HG03103 (cell line): ENCODE measurements around the gene GRAMD1B.
"Not testable (repeated sequence)": the region's sequence is repeated elsewhere in the genome, so short reads cannot be mapped to it uniquely, and the experiment has no call there.

Source experiments
- ATAC-seq: cut with Tn5 transposase; IDR thresholded peaks from one replicate; pipeline ENCODE4 v1.9.1; 2021; ENCODE audit warnings: low read depth; ENCODE audit not compliant: unreplicated experiment

The GRAMD1B gene

DNA sequence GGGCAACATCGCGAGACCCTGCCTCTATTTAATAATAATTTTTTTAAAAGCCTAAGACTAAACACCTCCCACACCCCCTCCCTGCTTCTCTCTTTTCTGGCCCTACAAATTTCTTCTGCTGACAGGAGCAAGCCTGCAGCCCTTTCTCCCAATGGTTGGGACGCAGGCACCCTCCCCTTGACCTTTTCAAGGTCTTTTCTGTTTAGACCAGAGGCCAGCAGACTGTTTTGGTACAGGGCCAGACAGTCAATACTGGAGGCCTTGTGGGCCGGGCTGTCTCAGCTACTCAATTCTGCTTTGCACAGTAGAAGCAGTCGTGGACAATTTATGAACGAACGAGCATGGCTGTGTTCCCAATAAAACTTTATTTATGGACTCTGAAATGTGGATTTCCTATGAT, 132.1 kb downstream of the GRAMD1B start:
- ATAC-seq = no peak

DNA sequence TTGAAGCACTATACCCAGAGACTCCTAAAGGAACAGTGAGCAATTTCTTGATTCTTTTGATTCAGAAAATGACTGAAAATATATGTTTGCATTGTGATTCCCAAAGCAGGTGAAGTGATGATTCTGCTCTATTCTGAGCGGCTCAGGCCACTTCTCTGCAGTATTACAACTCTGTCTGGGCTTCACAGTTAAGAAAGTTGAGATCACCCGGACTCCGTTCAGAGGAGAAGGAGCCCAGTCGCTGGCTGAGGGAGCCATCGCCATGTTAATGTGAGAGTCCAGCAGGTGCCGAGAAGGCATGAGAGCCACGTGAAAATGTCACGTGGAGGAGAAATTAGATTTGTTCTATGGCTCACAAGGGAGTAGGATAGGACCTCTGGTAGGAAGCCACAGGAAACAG, 132.8 kb downstream of the GRAMD1B start:
- no peak for ATAC-seq

DNA sequence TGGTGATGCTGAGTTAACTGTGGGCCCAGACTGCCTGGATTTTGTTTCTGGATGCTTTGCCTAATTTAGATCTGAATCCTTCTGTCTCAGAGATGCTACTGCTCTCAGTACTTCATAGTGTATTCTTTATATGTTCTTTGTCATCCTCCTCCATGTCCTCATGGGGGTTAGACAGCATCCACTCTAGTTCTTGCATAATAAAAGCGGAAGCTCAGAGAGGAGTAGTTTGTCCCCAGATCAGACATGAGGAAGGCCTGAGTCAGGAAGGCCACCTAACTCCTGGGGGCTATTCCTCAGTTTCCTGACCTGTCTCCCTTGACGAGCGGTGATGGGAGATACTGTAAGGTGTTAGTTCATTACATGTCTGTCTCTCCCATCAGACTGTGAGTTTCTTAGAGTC, 134.2 kb downstream of the GRAMD1B start:
- no peak for ATAC-seq

DNA sequence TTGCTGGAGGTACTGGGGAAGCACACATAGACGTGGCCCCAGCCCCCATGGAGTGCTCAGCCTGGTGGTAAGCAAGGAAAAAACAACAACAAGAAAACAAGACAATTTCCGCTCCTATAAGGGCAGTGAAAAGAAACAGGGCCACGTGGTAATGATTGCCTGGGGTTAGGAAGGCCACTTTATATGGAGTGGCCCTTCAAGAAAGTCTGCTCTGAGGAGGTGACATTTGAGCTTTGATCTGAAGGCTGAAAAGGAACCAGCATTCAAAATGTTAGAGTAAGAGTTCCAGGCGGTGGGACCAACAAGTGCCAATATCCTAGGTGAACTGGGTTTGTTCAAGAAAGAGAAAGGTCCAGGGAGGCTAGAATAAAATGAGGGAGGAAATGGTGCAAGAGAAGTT, 136.8 kb downstream of the GRAMD1B start:
- ATAC-seq = no peak

DNA sequence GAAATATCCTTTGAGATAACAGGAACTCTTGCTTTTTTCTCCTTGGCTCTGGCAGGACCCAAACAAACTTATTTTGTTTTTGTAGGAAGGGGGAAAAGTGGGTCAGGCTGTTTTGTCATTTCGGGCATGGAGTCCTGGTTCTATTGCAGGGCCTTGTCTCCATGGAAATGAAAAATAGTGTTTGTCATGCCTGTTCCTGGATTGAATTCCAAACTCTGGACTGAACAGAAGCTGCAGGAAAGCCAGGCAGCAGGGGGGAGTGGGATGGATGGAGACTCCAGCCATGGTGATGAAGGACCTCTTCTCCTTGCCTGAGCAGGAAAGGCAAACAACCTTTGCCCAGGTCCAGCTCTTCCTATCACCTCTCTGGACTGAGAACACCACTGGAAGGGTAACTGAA, 137.4 kb downstream of the GRAMD1B start:
- no peak for ATAC-seq

DNA sequence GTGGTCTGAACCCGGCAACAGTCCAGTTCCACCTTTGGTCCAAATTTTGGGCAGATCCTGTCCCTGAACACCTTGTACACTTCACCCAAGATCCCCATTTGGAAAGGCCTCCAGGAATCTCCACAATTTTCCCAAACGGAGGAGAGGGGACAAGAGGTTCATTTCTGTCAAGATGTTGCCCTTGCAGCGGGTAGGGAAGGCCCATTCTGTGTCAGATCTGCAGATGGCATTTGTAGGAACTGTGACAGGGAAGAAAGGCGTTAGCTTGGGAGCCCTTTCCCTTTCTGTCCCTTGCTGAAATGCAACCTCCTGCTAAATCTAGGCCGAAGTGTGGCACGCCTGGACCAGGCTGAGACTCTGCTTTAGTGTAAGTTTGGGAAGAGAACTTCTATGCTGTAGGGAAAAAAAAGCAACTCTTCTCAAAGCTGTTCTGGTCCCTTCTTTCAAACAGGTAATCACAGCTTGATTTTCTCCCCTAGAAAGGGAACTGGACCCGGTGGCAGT, 138.3 kb downstream of the GRAMD1B start:
- ATAC-seq = no peak

DNA sequence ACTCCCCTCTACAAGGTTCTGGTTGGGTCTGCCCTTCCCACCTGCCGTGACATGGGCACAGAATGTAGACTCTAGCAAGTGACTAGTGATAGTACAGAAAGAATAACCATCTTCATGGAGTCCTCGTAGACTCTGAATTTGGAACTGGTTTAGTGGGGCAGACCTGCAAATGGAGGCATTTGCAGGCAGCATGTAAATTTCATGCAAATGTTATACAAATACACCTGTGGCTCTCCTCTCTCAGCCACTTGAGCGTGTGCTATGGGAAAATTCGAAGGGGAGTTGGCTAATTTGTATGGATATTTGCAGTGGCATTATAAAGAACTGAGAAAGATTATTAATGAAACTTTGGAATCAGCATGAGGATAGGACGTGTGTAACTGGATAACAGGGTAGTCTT, 139.3 kb downstream of the GRAMD1B start:
- no peak for ATAC-seq

DNA sequence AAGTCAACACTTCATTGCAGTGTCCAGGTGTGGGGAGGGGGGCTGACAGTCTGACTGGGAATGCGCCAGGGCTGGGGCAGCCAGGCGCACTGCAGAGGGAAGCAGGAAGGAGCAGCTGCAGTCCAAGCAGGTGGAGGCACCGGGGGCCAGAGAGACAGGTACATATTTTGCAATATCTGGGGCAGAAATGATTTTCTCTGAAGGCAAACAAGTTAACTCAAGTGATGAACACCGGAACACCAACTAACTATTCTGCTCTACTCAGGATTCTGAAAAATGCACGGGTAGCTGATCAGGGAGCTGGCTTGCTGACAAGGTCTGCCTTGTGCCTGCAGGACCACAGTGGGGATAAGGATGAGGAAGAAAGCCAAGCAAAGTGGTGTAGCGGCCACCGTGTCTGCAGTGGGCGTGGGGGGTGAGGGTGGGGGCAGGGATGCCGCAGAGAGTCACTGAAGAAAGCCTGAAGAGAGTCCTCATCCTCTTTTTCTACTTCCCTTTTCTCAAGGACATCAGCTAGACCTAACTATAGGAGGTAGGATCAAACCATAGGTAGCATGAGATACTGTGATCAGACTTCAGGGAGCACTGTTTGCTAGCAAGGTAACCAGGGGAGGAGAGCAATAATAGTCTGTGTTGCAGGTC, 141.0 kb downstream of the GRAMD1B start:
- ATAC-seq = no peak

DNA sequence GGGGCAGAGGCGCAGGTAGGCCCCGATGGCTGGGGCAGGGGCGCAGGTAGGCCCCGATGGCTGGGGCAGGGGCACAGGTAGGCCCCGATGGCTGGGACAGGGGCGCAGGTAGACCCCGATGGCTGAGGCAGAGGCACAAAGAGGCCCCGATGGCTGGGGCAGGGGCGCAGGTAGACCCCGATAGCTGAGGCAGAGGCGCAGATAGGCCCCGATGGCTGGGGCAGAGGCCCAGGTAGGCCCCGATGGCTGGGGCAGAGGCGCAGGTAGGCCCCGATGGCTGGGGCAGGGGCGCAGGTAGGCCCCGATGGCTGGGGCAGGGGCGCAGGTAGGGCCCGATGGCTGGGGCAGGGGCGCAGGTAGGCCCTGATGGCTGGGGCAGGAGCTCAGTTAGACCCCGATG, 142.7 kb downstream of the GRAMD1B start:
- ATAC-seq = not testable (repeated sequence)

DNA sequence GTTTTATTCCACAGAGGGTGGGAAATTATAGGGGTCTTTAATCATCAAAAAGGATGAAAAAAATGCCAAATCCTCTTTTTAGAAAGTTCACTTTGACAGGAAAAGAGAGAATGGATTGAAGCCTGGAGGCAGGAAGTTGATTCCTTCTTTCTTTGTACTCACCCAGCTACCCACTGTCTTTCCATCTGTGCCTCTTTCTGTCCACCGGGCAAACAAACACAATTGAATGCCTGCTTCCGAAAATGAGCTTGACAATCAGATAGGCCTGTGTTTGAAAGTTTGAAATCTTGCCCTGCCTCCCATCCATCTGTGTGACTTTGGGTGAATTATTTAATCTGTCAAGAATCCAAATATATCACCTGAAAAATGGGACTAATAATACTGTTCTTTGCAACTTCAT, 143.2 kb downstream of the GRAMD1B start:
- ATAC-seq = no peak

DNA sequence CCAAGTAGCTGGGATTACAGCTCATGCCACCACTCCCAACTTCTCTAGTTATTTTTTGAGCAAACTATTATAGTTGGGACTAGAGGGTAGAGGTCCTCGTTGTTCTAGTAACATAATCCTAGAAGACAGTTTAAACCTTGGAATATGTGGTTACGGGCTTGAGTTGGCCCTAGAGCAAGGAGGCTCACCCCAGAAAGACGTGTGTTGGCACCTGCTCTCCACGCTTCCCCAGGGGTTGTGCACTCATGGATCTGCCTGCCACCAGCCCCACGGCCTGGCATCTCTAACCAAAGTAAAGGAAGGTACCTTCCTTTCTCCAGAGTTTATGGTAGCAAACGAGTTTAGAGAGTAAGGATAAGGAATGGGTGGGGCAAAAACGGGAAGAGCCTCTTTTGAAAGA, 145.4 kb downstream of the GRAMD1B start:
- ATAC-seq = no peak

DNA sequence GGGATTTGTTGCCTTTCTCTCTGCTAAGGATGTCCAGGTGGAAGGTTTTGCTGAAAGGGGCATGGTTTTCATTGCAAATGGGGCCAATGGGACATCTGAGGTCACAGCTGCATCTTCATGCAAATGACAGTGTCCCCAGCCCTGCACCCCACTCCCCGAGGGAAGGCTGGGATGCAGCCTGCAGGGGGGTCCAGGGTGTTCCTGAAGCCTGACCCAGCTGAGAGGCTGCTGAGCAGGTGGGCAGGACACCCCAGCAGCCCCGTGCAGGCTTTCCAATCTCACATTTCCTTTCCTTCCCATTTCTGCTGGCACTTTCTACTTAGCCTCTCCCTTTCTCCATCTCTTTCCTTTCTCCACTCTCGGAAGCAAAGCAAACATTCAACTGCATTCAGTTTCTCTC, 146.0 kb downstream of the GRAMD1B start:
- no peak for ATAC-seq

DNA sequence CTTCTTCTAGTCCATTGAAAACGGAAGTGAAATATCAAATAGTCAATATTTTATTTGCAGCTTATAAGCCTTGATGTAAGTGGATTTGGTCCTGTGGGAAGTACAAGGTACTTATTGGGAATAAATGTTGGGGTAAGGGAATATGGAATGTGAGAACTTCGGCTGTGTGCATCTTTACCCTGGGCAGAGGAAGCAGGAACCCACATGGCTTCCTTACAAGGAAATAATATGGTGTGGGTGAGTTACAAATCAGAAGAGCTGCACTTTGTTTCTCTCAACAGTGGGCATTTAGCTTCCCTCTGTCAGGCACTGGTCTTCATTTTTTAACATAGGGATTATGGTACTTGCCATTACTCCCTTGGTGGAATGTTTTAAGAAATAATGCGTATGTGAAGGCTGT, 146.4 kb downstream of the GRAMD1B start:
- no peak for ATAC-seq

DNA sequence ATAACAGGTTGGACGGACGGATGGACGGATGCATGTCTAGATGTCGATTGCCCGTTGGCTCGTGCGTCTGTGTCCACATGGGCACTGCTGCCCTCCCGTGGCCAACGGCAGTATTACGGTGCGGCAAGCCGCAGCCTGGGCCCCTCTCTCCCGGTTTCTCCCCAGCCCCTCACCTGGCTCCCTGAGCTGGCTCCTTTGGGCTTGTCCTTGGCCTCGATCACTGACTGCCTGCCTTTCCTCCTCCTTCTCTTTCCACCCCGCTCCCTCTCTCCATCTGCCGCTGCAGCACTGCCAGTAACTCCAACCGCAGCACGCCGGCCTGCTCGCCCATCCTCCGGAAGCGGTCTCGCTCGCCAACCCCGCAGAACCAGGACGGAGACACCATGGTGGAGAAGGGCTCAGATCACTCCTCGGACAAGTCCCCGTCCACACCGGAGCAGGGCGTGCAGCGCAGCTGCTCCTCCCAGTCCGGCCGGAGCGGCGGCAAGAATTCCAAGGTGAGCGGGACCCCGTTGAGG, 147.1 kb downstream of the GRAMD1B start:
- ATAC-seq = peak; percentile 51

DNA sequence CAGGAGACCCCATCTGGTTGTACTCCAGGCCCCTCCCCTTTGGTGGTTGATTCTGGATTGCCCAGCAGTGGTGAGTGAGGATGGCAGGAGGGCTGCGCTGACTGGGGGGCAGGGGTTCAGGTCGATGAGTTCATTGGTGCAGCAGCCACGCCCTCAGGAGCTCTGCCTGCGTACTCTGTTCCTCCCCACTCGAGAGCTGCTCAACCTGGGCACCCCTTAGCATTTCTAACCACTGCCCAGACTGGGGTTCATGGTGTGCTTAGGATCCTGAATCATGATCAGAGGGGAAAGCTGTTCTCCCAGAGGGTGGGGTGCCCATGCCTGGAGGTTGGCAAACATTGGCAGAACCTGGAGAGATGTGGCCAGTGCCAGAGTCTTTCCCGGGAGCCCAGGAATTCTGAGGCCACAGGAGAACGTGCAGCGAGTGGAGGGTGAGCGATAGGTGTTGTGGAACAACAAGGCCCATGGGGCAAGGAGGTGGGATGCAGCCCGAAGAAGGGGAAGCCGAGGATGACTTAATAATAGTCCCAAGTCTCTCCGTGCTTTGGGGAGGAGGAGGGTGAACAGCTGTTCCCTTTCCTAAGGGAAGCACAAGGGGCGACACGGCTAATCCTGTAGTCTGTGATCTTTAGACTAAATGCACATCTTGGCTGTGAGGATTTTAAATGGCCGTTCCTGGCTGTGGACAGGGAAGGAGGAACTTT, 148.9 kb downstream of the GRAMD1B start:
- no peak for ATAC-seq

DNA sequence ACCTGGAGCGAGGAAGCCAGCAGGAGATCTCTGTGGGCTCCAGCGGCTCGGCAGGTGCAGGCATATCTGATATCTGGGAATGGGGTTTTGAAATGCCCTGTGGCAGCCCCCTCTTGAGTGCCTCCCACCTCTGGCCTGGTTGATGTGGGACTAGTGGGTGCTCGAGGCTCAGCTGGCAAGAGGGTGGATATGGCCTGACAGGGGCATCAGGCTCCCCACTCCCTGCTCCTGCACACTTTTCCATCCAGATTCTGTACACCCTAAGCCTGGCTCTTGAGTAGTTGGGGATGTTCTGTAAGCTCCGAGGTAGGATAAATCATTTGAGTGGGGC, 149.4 kb downstream of the GRAMD1B start:
- no peak for ATAC-seq

DNA sequence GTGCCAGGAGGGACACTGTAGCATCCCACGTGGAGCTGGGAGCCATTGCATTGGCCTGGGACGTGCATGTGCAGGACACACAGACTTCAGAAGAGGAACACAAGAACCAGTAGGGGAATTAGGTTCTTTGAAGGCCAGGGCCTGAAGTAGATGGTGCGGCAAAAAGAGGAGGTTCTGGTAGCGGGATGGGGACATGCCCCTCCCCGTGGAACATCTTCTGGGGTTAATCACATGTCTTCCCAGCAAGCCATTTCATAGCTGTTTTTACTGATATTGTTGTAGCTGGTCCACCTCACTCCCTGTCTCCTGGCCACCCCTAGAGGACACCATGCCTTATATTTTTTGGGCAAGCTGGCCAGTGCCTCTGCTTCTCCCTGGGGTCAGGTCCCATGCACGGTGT, 150.1 kb downstream of the GRAMD1B start:
- ATAC-seq = no peak

DNA sequence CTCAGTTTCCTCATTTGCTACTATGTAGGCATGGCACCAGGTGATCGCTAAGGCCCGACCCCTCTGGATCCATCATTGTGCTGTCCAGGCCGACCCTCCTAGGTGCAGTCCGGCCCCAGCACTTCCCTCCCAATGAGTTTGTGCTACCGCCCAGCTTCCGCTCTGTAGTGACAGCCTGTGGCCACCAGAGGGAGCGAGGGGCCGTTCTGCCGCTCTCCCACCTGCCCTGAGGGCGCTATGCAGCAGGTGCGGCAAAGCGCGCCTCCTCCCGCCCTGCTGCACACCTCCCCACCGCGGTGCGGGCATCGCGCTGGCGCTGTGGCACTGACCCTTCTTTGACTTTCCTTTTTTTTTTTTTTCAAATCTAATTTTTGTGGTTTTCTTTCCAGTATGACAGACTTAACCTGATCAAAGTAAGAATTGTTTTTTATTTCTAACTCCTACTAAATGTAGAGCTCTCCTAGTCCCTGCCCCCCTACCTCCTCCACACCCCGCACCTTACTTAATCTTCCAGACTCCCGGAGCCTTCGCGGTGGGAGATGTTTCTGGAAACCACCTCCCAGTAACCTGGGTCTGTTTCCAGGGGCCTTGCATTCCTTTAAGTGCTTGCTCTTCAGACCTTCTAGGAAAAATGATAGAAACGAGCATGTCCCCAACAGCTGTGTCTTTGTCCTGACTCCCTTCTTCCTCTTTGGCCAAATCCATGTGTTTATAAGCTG, 150.6 kb downstream of the GRAMD1B start:
- peak; percentile 85 for ATAC-seq

DNA sequence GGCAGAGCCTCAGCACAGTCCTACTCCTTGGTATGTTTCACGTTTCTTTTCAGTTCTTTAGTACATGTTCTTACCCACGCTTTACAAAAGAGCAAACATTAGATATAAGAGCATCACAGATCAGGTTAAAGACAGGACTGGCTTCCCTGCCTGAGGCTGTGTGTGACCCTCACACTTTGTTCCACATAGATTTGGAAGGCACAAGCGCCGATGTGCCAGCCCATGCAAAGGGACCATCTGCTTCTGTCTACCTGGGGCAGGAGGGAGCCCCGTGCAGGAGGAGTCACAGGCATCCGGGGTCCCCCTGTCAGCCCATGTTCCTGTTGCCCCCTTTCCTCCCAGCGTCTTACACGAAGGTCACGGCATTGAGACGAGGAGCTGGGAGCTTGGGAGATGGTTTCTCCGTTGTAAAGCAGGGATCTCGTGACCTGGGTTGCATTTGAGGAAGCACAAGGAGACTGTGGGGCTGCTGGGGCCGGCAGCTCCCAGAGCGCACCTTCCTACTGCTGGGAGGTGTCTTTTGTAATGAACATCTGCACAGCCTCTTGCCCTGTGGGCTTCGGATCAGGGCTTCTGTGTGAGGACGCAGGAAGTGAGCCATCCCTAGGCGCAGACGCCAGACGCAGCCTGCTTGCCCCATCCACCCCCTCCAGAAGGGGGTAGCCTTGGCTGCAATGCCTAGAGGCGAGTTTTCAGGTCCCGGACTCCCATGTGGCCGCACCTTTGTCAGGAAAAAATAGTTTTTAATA, 151.8 kb downstream of the GRAMD1B start:
- ATAC-seq = no peak

DNA sequence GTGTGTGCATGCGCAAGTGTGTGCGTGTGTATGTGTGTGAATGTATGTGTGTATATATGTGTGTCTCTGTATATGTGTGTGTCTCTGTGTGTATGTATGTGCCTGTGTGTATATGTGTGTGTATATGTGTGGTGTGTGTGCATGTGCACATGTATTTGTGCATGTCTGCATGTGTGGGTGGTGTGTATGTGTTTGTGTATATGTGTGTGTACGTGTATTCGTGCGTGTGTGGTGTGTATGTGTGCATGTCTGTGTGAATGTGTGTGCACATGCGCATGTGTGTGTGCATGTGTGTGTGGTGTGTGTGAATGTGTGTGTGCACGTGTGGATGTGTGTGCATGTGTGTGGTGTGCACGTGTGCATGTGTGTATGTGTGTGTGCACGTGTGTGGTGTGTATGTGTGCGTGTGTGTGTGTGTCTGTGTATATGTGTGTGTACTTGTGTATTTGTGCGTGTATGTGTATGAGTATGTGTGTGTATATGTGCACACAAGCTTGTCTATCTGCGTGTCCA, 153.0 kb downstream of the GRAMD1B start:
- ATAC-seq = no peak

DNA sequence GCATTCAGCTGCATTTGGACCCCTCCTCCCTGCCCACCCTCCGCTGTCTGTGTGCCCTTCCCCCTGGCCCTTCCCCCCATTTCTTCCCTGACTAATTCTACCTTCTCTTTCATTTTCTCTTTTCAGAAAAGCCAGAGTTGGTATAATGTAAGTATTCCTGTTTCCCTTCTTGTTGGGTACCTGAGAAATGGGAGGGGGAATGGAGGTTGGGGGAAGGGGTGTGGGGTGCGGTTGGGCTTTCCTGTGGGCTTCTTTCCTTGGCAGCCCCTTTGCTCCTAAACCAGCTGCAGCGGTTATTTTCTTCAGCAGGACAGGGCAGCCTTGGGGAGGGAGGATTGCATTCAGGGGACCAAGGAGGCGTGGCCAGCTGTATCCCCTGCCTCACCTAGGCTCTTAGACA, 154.1 kb downstream of the GRAMD1B start:
- ATAC-seq = no peak
